Sigmoid colon (tissue), 7 donors: Measurements from ENCODE around the gene RNF208. TPM values are rescaled to one million over a fixed set of nuclear protein-coding genes. Genes with fewer than 3 reads are reported as not detected.

Experiments
- DNase-seq: peaks from one replicate; pipeline ENCODE4 v3.0.0-alpha.2; 2019
- H3K27ac ChIP-seq, 4 donors: fragments of 200-600 bp; sonication (generic); one replicate each; pipeline ENCODE4 v1.5.1; 2016 to 2019; ENCODE audit warnings: mild to moderate bottlenecking in 1 of 4
- H3K27me3 ChIP-seq, 3 donors: fragments of 200-600 bp; sonication (generic); one replicate each; pipeline ENCODE4 v1.5.1; 2019; ENCODE audit warnings: mild to moderate bottlenecking in 1 of 3
- H3K36me3 ChIP-seq, 4 donors: fragments of 200-600 bp; sonication (generic); one replicate each; pipeline ENCODE4 v1.5.1; 2016 to 2019
- H3K4me1 ChIP-seq, 4 donors: fragments of 200-600 bp; sonication (generic); one replicate each; pipeline ENCODE4 v1.5.1; 2017 to 2019
- H3K4me3 ChIP-seq, 4 donors: fragments of 200-600 bp; sonication (generic); one replicate each; pipeline ENCODE4 v1.5.1; 2017 to 2019; ENCODE audit warnings: mild to moderate bottlenecking in 2 of 4, moderate library complexity in 1 of 4
- H3K9me3 ChIP-seq, 4 donors: fragments of 200-600 bp in 3 of 4; sonication (generic) in 3 of 4; one replicate each; pipeline versions ENCODE4 v1.5.1 to v1.6.1; 2013 to 2019
- EP300 ChIP-seq, 4 donors: sonication (generic); formaldehyde crosslinking; IDR thresholded peaks; one replicate each; pipeline ENCODE4 v1.6.1; 2017; ENCODE audit warnings: antibody characterized with exemption in 4 of 4
- POLR2A ChIP-seq, 2 donors: fragments of 450-650 bp; IDR thresholded peaks; one replicate each; pipeline ENCODE4 v1.6.1; 2016; ENCODE audit warnings: antibody characterized with exemption in 2 of 2, mild to moderate bottlenecking in 2 of 2, moderate library complexity in 2 of 2
- POLR2AphosphoS5 ChIP-seq, 4 donors: sonication (generic); formaldehyde crosslinking; IDR thresholded peaks; one replicate each; pipeline ENCODE4 v1.6.1; 2017; ENCODE audit warnings: antibody characterized with exemption in 4 of 4
- WGBS, 2 donors: extraction: QIAGEN DNeasy Blood & Tissue Kit; methylation state at CpG; one replicate each; pipeline ENCODE4 v1.1.7; 2013; 5-methylcytosine and 5-hydroxymethylcytosine counted together
- intact Hi-C: fragments of 100-400 bp; cut with DNase I; formaldehyde crosslinking; loops from one replicate; pipeline ENCODE4 v1.15.1; 2023
- polyA plus RNA-seq, 3 donors: library from polyadenylated mRNA; stranded (reverse); fragments of 200-250 nt; gene quantifications; one replicate each; pipeline ENCODE4 v1.2.3, GENCODE V29; 2013
- total RNA-seq, 4 donors: library from RNA; depleted of rRNA; stranded (reverse); fragments of >200 nt; gene quantifications; one replicate each; pipeline ENCODE4 v1.1.0, GENCODE V29; 2016
- TF ChIP-seq, protein P1 (sequence below), 4 experiments: fragments of 450-650 bp in 3 of 4; fragments of 200-600 bp in 1 of 4; IDR thresholded peaks; one replicate each; pipeline ENCODE4 v1.5.1; 2016 to 2019; ENCODE audit warnings: antibody characterized with exemption in 4 of 4, mild to moderate bottlenecking in 3 of 4, moderate library complexity in 2 of 4
- donor health status: healthy with polysubstance abuse.
- donor health status: Bipolar disorder and iron deficiency.
- donor health status: healthy.

The RNF208 gene
- total and polyA plus RNA-seq, 7 donors = 0.54 to 8.8 (median 3.4) TPM; not detected in 1

GRCh38 chr9:137254624-137255447 lies 32.8 kb upstream of the RNF208 start, which contains the start of gene NELFB:
Gene NELFB (plus strand): TSS chr9:137255327.
- H3K27ac ChIP-seq = peak within 1 kb of the TSS; percentile 83 to 88 (median 86)
- TF ChIP-seq EP300 (IDR thresholded peaks at IDR 0.05) (no peak), POLR2A (IDR thresholded peaks at IDR 0.05) (peak in 1 of 2 donors; percentile 48), POLR2AphosphoS5 (IDR thresholded peaks at IDR 0.05) (peak; percentile 68 to 83 (median 77))
- TF ChIP-seq, protein P1, sequence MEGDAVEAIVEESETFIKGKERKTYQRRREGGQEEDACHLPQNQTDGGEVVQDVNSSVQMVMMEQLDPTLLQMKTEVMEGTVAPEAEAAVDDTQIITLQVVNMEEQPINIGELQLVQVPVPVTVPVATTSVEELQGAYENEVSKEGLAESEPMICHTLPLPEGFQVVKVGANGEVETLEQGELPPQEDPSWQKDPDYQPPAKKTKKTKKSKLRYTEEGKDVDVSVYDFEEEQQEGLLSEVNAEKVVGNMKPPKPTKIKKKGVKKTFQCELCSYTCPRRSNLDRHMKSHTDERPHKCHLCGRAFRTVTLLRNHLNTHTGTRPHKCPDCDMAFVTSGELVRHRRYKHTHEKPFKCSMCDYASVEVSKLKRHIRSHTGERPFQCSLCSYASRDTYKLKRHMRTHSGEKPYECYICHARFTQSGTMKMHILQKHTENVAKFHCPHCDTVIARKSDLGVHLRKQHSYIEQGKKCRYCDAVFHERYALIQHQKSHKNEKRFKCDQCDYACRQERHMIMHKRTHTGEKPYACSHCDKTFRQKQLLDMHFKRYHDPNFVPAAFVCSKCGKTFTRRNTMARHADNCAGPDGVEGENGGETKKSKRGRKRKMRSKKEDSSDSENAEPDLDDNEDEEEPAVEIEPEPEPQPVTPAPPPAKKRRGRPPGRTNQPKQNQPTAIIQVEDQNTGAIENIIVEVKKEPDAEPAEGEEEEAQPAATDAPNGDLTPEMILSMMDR (IDR thresholded peaks at IDR 0.05) = no peak
- DNase-seq = peak; percentile 95
- peak within 1 kb of the TSS; percentile 81 to 95 (median 84) for H3K4me3 ChIP-seq
- intact Hi-C loops = loop anchor here (2.0 to 5.0 kb wide), 2 partner anchors 14 to 48 kb away; partner anchors contain the start of genes NDOR1, TMEM203 and TUBB4B
- no peaks in the 10 kb centered on the region for H3K9me3 ChIP-seq
- peaks cover 0 to 27% (median 26%) of the 10 kb centered on the region in 4 donors for H3K4me1 ChIP-seq
- 1 to 2% methylated on average over 105 of the region's 105 CpGs for WGBS, 2 donors
- peaks cover 0 to 31% (median 12%) of the 10 kb centered on the region in 4 donors for H3K36me3 ChIP-seq
- peaks cover 0 to 10% (median 6%) of the 10 kb centered on the region in 3 donors for H3K27me3 ChIP-seq

- Histone ChIP-seq H3K27me3 (peaks cover 0 to 10% (median 6%) of the 10 kb centered on the region in 3 donors), H3K9me3 (no peaks in the 10 kb centered on the region), H3K27ac (peak overlapping the region; percentile 83 to 88 (median 86)), H3K36me3 (peaks cover 0 to 27% (median 9%) of the 10 kb centered on the region in 4 donors), H3K4me1 (peaks cover 0 to 27% (median 26%) of the 10 kb centered on the region in 4 donors), H3K4me3 (peak overlapping the region; percentile 72 to 87 (median 82))
- TF ChIP-seq EP300 (IDR thresholded peaks at IDR 0.05) (no peak), POLR2AphosphoS5 (IDR thresholded peaks at IDR 0.05) (no peak), POLR2A (IDR thresholded peaks at IDR 0.05) (no peak)
- TF ChIP-seq, protein P1 (IDR thresholded peaks at IDR 0.05) = no peak
- DNase-seq = no peak
- WGBS, 2 donors = 33 to 71% methylated on average over 21 of the region's 21 CpGs
- intact Hi-C loops = loop anchor here (2.0 to 5.0 kb wide), 2 partner anchors 13 to 47 kb away; partner anchors contain the start of genes NDOR1, TMEM203 and TUBB4B
Measured at GRCh38 chr9:137253717-137254623, 31.9 kb upstream of the RNF208 start.

DNA sequence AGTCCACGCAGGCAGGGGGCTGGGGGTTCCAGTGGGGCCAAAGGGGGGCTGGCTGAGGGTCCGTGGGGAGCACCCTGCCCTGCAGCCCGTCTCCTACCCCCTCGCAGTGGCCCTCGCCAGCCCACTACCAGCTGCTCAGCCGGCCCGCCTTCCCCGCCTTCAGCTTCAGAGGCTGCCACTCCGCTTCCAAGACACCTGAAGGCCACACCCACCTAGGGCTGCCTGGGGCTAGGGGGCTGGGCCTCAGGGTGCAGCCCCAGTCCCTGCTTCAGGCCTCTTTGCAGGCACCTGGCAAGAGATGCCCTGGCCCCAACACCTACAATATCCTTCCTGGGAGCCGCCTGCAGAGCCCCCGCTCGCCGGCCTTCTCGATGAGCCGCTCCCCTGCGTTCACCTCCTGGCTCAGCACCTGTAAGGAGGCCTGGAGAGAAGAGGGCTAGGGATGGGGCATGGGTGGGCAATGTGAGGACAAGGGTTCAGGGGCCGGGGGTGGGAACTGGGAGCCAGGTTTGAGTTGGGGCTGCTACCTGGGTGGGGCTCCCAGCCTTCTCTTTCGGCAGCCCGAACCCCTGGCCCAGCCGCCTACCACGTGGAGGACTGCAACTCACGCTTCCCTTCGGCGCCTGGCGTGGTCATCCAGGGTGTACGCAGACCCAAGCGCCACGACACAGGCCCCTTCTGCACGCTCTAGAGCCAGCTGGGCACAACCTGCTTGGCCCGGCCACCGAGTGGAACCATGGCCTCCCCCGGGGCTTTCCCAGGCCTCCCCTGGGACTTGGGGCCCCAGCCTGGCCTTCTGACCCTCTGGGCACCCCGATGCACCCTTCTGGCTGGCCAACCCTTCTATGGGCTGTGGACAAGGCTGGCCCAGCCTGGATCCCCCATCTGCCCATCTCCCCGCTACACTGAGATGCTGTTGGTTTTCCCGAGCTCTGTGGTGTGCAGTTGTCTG lies 30.8 kb upstream of the RNF208 start:
- WGBS, 2 donors = 64 to 78% methylated on average over 35 of the region's 35 CpGs
- no peak for DNase-seq
- Histone ChIP-seq H3K36me3 (peaks cover 0 to 16% (median 5%) of the 10 kb centered on the region in 4 donors), H3K27me3 (peaks cover 0 to 10% (median 6%) of the 10 kb centered on the region in 3 donors), H3K4me3 (no peak overlapping the region), H3K4me1 (peaks cover 0 to 27% (median 26%) of the 10 kb centered on the region in 4 donors), H3K27ac (no peak overlapping the region), H3K9me3 (no peaks in the 10 kb centered on the region)
- TF ChIP-seq POLR2A (IDR thresholded peaks at IDR 0.05) = no peak
- TF ChIP-seq EP300 (IDR thresholded peaks at IDR 0.05) = no peak
- TF ChIP-seq, protein P1 (IDR thresholded peaks at IDR 0.05) = no peak
- TF ChIP-seq POLR2AphosphoS5 (IDR thresholded peaks at IDR 0.05) = no peak
- intact Hi-C loops = loop anchor here (5.0 kb wide), 1 partner anchor 46 kb away; the partner anchor contains the start of genes NDOR1 and TMEM203
